Fibroblast of gingiva (primary cell): Measurements from ENCODE around the gene HTR6.
"Not testable (repeated sequence)": the region's sequence is repeated elsewhere in the genome, so short reads cannot be mapped to it uniquely, and the experiment has no call there.

Source experiments
- DNase-seq: peaks from one replicate; pipeline ENCODE4 v3.0.0-alpha.2; 2011; ENCODE audit warnings: low read depth

The HTR6 gene

DNA sequence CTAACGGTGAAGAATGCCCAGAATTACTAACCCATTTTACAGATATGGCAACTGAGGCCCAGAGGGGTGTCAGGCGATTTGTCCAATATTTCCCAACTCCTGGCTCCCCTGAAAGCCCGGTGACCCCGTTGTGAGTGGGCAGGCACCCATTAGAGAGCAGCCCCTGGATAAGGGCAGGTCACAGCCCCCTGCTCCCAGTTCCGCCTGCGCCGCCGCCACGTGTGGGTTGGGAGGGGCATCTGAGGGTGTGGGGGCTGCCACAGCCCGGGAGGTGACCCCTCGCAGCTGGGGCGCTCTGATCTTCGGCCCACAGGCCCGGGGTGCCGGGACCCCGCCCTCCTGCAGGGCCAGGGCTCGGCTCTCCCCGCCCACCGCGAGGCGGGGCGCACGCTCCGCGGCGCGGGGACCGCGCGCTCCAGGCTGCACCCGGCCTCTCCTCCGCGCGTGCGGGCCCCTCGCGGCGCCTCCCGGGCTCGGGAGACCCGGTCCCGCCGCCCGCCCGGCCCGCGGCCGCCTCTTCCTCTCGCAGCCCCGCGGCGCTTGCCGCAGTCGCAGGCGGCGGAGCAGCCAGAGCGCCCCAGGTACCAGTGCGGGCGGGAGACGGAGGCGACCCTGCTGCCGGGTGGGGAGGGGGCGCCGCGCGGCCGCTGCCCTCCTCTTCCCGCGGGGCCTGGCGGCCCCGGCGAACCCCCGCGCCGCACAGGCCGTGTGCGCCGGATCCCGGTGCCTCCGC is at the start of gene HTR6:
Gene HTR6, plus strand, starts transcription at position 423 of the 733 bp plus-strand sequence. CDS start 879 bp downstream, outside the sequence.
- DNase-seq: no peak

DNA sequence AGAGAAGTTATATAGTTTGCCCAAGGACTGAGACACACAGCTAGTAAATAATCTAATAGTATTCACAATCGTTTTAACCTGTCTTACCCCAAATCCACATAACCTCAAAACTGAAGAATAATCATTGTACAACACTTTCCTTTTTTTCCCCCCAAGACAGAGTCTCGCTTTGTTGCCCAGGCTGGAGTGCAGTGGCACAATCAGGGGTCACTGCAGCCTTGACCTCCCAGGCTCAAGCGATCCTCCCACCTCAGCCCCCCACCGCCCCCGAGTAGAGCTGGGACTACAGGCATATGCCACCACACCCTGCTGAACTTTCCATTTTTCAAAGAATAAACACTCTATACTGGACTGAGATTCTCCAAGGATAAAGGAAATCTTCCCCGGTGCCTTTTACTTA is 49.2 kb upstream of the HTR6 start:
- no peak for DNase-seq

DNA sequence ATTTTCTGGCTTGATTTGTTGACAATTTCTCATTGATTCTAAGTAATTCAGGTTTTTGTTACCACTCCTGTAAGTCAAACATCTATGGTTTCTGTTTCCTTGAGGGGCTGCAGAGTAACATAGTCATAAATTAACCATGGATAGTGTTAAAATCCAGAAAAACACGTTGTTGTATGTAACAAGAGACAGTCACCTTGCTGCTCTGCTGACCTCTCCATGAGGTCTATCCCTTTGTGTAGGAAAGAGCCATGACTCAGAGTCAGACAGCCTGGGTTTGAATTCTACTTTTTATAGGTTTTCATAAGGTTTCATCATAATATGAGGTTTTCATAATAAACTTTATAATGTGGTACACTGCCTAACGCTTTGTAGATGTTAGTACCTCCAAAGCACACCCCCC is 48.2 kb upstream of the HTR6 start:
- DNase-seq: no peak

DNA sequence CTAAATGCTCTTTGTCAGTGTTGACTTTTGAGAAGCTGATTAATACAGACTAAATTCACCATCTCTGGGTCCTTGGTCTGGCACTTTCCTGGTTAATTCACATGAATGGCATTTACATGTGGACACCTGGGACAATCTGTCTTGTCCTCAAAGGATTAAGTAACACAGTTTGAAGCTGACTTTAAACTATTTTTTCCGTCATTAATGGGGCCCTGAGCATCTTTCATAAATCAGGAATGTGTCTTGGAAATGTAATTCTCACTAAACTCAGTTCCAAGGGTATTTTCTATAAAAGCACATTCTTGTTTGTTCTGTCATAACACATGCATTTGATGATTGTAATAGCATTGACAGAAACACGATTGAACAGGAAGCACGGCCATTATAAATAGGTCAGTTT is 47.3 kb upstream of the HTR6 start:
- DNase-seq: no peak

DNA sequence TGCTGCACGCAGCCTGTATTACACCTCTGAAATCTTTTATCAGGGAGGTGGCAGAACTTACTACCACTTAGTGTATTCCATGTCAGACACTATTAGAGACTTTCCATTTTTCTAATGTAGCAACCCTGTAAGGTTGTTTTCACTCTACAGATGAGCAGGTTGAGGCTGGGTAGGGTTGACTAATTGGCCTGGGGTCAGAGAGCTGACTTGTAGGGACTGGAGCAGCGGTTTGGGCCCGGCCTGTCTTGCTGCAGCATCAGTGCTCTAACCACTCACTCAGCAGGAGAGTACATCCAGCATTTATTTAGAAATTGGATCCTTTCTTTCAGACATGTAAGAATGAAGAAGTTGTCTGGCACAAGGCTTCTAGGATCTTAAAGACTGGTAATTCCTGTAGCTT is 46.2 kb upstream of the HTR6 start:
- DNase-seq: no peak

DNA sequence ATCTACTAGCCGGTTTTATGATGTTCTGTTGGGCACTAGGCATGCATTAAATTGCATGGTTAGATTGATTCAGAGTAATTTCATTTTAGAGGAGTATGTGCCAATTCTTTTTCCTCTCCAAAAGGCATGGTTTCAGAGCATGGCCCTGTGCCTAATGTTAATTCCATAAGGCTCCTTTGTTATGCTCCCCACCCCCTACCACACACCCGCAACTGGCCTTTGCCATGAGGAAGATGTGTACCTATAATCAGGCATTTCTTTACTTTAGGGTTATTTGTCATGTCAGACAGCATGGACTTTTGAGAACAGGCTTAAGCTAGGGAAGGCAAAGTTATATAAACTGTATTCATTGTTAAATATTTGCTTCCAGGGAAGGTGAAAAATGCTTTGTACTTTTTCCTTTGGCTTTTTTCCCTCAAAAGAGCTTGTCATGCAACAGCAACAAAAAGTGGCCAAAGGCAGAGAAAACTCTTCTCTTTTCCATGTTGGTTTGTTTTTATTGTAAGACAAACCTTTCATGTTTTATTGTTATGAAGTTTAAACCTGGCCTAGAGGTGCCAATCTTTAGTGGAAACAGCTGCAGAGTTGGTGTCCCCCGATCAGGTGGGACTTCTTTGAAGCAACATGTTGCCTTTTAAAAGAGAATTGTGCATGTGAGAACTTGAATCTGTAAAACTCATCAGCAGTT is 44.8 kb upstream of the HTR6 start:
- DNase-seq: no peak

DNA sequence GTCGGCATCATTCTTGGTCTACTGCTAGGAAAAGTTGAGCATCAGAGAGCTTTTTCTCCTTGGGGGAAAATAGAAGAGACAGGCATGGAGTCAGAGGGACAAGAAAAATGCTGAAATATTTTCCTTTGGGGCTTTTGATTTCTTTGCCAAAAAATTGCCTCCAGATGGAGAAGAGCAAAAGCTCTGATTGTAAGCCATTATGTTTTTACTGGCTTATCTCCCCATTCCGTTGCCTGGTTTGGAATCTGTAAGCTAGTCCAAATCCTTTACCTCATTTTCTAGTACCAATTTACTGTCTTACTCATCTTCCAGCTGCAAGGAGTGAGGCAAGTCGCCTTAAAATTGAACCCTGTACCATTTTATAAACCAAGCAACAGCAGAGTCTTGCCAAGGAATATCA is 43.9 kb upstream of the HTR6 start:
- peak; percentile 89 for DNase-seq

DNA sequence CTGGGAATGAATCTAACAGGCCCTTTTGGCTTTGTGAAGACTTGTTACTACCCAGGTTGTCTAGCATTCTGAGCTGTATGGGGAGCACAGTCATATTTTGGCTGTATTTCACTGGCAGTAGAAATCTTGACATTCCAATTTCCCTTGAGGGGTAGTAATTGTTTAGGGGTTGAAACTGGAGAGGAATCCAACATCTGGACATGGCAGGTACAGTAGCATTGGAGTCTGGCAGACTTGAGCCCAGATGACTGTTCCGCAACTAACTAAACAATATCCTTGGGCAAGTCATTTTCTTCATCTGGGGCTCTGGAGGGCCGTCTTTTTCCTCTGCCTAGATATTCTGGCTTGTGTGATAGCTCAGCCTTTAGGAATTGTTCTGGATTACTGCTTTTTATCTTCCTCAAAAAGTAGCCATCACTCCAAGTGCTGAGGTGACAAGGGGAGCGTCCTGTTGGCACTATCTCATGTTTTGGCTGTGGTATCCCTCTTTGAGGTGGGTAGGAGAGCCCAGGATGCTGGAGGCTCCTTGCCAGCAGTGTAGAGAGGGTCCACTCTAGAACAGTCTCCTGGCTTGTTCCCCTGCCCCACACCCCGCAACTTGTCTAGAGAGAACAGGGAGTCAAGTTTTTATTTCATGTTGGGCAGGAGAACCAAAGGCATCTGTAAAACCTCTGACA is 43.3 kb upstream of the HTR6 start:
- peak; percentile 77 for DNase-seq

DNA sequence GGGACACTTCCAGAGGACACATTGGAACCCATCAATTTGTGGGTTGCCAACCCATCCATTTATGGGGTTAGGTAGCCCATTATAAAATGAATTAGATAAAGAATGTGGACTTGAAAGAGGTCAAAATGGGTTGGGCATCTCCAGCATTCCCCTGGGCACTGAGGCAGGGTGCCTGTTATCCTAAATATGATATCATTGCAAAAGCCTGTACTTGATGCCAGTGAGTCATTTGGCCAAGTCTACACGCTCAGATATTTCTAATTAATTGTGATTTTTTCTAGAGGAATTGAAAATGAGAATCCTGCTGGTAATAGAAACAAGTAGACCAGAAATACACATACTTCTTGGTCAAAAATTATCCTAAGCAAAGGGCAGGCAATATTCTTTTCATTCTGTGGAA is 42.5 kb upstream of the HTR6 start:
- DNase-seq: peak; percentile 80

DNA sequence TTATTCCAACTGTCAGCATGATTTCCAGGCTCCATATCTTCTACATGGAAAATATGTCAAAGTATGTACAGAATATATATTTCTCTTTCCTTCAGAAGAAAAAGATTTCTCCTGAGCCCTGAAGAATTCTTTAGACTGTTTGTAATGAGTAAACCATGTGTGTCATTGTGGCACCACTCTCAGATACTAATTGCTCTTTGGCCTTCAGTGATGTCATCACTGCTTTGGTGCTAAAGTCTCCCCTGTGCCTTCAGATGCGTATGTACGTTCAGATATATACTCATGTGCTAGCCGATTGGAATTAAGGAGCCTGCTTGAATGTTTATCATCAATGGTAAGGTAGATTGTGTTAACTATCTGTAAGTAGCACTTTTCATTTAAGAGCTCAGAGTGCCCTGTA is 41.2 kb upstream of the HTR6 start:
- DNase-seq: no peak

DNA sequence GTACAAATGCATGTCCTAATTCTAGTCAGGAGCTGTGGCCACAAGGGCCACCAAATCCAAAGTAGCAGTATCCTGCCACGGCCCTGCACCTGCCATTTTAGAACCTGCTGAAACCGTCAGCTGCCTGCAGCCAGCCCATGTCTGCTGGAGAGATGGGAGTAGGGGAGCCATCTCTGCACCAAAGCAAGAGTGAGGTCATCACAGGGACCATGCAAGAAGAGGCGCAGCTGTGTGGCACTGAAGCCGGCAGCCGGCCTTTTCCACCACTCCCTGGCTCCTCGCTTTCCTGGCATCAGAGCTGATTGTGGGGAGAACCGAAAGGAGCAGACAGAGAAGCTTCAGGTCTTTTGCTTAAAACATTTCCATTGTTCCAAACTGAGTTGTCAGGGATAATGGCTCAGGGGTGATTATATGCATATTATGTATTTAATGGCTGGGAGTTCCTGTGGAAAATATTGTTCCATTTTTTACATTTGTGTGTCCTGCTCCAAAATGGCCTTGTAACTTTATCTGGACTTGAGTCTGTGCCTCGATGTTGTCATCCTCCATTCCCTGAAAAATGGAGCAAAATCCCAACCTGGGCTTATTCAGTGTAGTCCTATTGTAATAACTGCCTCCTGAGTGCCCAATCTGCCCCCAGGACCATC is 39.3 kb upstream of the HTR6 start:
- no peak for DNase-seq

DNA sequence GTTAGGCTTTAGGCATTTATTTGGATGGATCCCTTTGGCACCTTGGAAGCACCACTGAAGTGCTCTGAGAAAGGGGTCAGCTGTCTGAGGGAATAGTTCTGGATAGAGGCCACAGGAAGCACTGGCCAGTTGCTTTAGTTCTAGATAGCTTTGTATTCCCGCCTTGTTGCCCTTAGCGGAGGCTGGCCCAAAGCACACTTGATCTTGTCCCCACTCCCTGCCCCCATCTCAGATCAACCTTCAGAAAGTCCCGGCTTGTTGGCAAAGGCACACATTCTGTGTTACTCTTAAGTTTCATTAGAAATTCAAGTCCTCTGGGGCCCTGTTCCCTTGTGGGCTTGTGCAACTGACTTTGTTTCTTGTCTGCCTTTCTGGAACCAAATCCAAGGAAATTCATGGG is 35.8 kb upstream of the HTR6 start:
- no peak for DNase-seq

DNA sequence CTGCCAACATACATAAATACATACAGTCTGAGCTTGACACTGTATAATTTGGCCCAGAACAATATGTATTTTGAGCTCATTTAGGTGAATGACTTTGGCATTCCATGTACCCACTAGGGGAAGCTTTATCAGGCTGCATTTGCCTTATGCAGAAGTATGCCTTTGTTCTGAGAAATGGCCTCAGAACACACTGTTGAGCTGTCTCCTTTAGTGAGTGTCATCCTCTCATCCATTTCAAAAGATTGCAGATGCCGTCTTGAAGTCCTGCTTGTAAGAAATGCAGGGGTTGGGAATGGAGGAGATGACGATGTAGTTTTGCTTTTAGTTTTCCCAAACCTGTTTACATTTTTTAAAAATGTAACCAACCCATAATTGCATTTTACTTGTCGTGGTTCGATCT is 35.3 kb upstream of the HTR6 start:
- no peak for DNase-seq

DNA sequence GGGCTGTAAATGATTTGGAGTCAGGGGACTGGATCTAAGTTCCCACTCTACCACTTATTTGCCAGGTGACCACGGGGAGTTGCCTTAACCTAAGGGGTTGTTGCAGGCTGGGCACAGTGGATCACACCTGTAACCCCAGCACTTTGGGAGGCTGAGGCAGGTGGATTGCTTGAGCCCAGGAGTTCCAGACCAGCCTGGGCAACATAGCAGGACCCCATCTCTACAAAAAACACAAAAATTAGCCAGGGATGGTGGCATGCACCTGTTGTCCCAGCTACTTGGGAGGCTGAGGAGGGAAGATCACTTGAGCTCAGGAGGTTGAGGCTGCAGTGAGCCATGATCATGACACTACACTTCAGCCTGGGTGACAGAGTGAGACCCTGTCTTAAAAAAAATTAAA is 34.5 kb upstream of the HTR6 start:
- DNase-seq: not testable (repeated sequence)

DNA sequence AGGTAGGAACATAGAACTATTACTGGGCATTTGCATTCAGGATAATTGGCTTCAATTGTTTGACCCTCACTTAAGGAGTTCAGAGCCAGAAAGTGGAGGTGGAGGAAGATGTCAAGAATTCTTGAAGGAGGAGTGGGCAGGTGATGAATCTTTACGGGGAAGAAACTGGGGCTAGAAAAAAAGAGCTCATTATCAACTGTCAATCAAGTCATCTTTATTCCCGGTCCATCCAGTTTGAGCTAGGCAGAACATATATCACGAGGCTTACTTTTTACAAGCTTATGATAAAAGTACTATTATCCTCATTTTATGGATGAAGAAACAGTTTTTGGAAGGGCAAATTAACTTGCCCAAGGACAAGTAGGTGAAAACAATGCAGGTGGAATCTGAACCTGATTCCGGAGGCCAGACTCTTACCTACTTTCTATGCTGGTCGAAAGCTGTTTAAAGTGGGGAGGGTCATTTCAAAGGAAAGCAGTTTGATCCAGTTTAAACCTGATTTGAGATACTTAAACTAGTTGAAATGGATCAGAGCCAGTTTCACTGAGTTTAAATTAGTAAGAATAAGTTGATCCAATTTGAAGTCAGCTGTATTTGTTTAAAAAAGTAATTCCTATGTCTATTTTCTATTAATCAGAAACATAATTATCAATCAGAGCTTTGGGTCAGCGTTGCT is 33.8 kb upstream of the HTR6 start:
- DNase-seq: no peak

DNA sequence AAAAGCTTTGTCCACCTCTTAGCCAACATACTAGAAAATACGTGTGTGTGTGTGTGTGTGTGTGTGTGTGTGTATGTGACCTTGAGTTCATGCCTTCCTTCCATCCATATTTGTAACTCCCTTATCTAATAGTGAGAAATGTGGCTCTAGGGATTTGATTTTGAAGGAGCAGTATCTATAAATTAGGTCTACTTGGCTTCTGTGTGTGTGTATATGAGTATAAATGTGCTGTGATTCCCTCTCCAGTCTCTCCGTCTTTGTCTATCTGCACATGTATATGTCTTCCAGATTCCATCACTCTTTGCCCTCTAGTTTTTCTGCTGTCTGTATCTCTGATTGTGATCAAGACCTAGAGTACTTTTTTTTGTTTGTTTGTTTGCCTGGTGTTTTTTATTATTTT is 32.5 kb upstream of the HTR6 start:
- no peak for DNase-seq

DNA sequence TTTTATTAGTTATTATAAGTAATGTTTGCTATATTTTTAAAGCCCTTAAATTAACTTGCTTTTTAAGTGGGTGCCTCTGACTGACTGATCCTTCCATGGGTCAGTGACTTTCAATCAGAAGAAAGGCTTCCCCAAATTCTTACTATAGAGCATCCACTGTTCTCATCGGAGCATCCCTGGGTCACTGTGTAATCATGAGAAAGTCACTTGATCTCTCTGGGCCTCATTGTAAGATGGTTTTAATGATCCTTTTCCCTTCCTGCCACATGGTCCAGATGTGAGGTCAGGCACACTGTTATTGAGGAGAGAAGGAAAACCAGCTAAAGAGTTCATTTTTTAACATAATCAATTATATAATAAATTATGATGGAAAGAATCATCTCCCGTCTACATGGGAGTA is 31.6 kb upstream of the HTR6 start:
- DNase-seq: no peak

DNA sequence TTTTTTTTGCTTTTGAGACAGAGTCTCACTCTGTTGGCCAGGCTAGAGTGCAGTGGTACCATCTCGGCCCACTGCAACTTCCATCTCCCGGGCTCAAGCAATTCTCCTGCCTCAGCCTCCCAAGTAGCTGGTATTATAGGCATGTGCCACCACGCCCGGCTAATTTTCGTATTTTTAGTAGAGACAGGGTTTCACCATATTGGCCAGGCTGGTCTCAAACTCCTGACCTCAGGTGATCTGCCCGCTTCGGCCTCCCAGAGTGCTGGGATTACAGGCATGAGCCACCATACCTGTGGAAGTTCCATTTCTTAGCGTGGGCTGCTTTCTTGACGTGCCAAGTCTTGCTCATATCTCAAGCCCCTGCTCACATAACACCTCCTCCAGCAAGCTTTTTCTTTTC is 29.6 kb upstream of the HTR6 start:
- not testable (repeated sequence) for DNase-seq

DNA sequence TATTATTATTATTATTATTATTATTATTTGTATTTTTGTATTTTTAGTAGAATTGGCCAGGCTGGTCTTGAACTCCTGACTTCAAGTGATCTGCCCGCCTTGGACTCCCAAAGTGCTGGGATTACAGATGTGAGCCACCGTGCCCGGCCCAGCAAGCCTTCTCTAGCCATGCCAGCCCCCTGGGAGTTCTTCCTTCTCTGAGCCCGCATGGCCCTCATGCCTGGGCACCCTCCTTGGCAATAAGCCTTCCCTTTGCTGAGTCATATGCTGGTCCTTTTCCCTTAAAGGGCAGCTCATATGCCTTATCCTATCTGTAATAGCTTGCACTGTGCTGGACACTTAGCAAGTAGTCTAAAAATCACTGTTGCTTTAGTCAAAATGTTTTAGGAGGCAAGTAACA is 29.0 kb upstream of the HTR6 start:
- DNase-seq: peak; percentile 80

DNA sequence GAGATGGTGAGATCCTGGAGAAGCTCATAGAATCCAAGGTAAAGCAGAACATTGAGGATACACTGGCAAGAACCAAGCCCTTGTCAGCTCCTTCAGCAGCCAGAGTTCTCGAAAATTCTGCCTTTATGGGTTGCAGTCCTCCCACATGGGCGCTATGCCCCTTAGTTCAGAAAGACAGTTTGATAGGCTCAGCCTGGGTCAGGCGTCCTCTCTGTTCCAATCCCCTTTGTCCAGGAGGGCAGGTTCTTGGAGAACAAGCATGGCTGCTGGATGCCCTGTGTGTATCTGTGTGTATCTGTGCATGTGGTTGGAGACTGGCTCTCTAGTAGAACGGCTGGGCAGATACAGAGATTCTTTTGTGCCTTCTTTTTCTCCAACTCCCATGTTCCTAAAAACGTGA is 28.6 kb upstream of the HTR6 start:
- no peak for DNase-seq

DNA sequence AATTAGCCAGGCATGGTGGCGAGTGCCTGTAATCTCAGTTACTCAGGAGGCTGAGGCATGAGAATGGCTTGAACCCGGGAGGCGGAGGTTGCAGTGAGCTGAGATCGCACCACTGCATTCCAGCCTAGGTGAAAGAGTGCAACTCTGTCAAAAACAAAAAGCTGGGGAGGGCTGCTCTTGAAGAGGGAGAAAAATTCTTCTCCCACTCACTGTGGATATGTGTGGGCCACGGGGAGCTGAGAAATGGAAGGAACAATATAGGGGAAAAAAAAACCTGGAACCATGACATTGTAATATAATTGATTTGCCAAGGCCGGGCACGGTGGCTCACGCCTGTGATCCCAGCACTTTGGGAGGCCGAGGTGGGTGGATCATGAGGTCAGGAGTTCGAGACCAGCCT is 27.9 kb upstream of the HTR6 start:
- not testable (repeated sequence) for DNase-seq

DNA sequence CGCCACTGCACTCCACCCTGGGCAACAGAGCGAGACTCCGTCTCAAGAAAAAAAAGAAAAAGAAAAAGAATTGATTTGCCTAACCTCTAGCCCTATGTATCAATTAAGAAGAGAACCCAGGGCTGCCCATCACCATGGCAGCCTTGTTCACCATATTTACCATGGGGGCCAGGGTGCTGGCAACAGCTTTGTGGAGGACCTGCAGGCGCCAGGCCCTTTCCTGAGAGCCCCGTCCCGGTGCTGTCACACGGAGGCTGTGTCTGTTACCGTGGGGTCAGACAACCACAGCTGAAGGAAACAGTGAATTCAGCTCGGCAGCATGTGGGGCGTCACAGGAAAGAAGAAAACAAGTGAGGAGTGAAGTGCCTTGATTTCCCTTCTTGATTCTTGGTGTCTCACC is 27.1 kb upstream of the HTR6 start:
- no peak for DNase-seq
